MM.1S (cell line): ENCODE measurements around the gene CD40LG.

ENCODE experiments used
- DNase-seq: peaks from one replicate; pipeline ENCODE4 v3.0.0-alpha.2; 2015
- H2AFZ ChIP-seq: fragments of 300-600 bp; sonication (generic); 2 replicates; pipeline ENCODE4 v1.6.0; 2016; ENCODE audit warnings: antibody characterized with exemption, low read length
- H3F3A ChIP-seq: fragments of 300-600 bp; sonication (generic); 2 replicates; pipeline ENCODE4 v1.6.1; 2016; ENCODE audit warnings: mild to moderate bottlenecking, antibody characterized with exemption, low read length, moderate library complexity, mixed read lengths; ENCODE audit not compliant: insufficient read depth
- H3K27ac ChIP-seq: fragments of 300-600 bp; sonication (generic); 2 replicates; pipeline ENCODE4 v1.5.1; 2016; ENCODE audit warnings: mild to moderate bottlenecking, low read length
- H3K27me3 ChIP-seq: fragments of 300-600 bp; sonication (generic); replicated peaks from 2 replicates; pipeline ENCODE4 v1.6.0; 2016; ENCODE audit warnings: low read length; ENCODE audit not compliant: insufficient read depth
- H3K36me3 ChIP-seq: fragments of 300-600 bp; sonication (generic); replicated peaks from 2 replicates; pipeline ENCODE4 v1.6.1; 2016; ENCODE audit warnings: mild to moderate bottlenecking, low read length, mixed read lengths; ENCODE audit not compliant: insufficient read depth
- H3K4me1 ChIP-seq: fragments of 300-600 bp; sonication (generic); 2 replicates; pipeline ENCODE4 v1.6.1; 2016; ENCODE audit warnings: low read length, mixed read lengths
- H3K4me2 ChIP-seq: fragments of 300-600 bp; sonication (generic); 2 replicates; pipeline ENCODE4 v1.6.0; 2016; ENCODE audit warnings: low read depth, low read length
- H3K4me3 ChIP-seq: fragments of 300-600 bp; sonication (generic); 2 replicates; pipeline ENCODE4 v1.5.1; 2016; ENCODE audit warnings: low read length, mixed read lengths
- H3K79me2 ChIP-seq: fragments of 300-600 bp; sonication (generic); 2 replicates; pipeline ENCODE4 v1.6.1; 2016; ENCODE audit warnings: mixed run types, low read length, mixed read lengths
- H3K9ac ChIP-seq: fragments of 300-600 bp; sonication (generic); 2 replicates; pipeline ENCODE4 v1.6.1; 2016; ENCODE audit warnings: low read length, mixed read lengths
- H3K9me2 ChIP-seq: fragments of 300-600 bp; sonication (generic); replicated peaks from 2 replicates; pipeline ENCODE4 v1.6.1; 2016; ENCODE audit warnings: mild to moderate bottlenecking, low read length, mixed read lengths; ENCODE audit not compliant: insufficient read depth
- H3K9me3 ChIP-seq: fragments of 300-600 bp; sonication (generic); replicated peaks from 2 replicates; pipeline ENCODE4 v1.6.1; 2016; ENCODE audit warnings: mild to moderate bottlenecking, low read length, mixed read lengths; ENCODE audit not compliant: insufficient read depth
- H4K20me1 ChIP-seq: fragments of 300-600 bp; sonication (generic); 2 replicates; pipeline ENCODE4 v1.6.1; 2016; ENCODE audit warnings: mild to moderate bottlenecking, low read length, moderate library complexity, mixed read lengths; ENCODE audit not compliant: insufficient read depth
- EZH2 ChIP-seq: fragments of 300-600 bp; sonication (generic); optimal IDR thresholded peaks from 2 replicates; pipeline ENCODE3; 2017; ENCODE audit warnings: low read depth, mild to moderate bottlenecking, antibody characterized with exemption, low read length, mixed read lengths
- EZH2phosphoT487 ChIP-seq: fragments of 300-600 bp; sonication (generic); IDR thresholded peaks from 2 replicates; pipeline ENCODE4 v1.6.1; 2018; ENCODE audit warnings: antibody characterized with exemption, low read length
- TF ChIP-seq, protein P1 (sequence below): fragments of 300-600 bp; sonication (generic); IDR thresholded peaks from 2 replicates; pipeline ENCODE4 v1.5.1; 2016; ENCODE audit warnings: antibody characterized with exemption, low read length, mixed read lengths

The CD40LG gene

GRCh38 chrX:136689436-136689835 lies 41.5 kb downstream of the CD40LG start:
- TF ChIP-seq EZH2 (no peak), EZH2phosphoT487 (no peak)
- TF ChIP-seq, protein P1, sequence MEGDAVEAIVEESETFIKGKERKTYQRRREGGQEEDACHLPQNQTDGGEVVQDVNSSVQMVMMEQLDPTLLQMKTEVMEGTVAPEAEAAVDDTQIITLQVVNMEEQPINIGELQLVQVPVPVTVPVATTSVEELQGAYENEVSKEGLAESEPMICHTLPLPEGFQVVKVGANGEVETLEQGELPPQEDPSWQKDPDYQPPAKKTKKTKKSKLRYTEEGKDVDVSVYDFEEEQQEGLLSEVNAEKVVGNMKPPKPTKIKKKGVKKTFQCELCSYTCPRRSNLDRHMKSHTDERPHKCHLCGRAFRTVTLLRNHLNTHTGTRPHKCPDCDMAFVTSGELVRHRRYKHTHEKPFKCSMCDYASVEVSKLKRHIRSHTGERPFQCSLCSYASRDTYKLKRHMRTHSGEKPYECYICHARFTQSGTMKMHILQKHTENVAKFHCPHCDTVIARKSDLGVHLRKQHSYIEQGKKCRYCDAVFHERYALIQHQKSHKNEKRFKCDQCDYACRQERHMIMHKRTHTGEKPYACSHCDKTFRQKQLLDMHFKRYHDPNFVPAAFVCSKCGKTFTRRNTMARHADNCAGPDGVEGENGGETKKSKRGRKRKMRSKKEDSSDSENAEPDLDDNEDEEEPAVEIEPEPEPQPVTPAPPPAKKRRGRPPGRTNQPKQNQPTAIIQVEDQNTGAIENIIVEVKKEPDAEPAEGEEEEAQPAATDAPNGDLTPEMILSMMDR = no peak
- DNase-seq = peak; percentile 90
- H3K9me3 ChIP-seq = no peaks in the 10 kb centered on the region
- 0 out of 2 replicates have a peak overlapping the region, but pooled peaks have one; percentile 13 for H2AFZ ChIP-seq
- H3K27me3 ChIP-seq = no peaks in the 10 kb centered on the region
- H3K9ac ChIP-seq = peak overlapping the region; percentile 19; the same call in 1 of the 2 replicates
- H3K9me2 ChIP-seq = no peaks in the 10 kb centered on the region
- H3K4me3 ChIP-seq = 0 out of 2 replicates have a peak overlapping the region, but pooled peaks have one; percentile 11
- H3K79me2 ChIP-seq = no peaks in the 10 kb centered on the region
- peak overlapping the region; percentile 60 for H3K4me2 ChIP-seq
- H3K27ac ChIP-seq = peak overlapping the region; percentile 67
- no peaks in the 10 kb centered on the region for H3K36me3 ChIP-seq
- H4K20me1 ChIP-seq = no peaks in the 10 kb centered on the region
- H3F3A ChIP-seq = peaks cover 18% of the 10 kb centered on the region
- H3K4me1 ChIP-seq = peaks cover 45% of the 10 kb centered on the region

- no peaks in the 10 kb centered on the region for H3K79me2 ChIP-seq
- H3K4me3 ChIP-seq = no peak overlapping the region
- 0 out of 2 replicates have a peak overlapping the region, but pooled peaks have one; percentile 2 for H3K4me2 ChIP-seq
- peak; percentile 51 for DNase-seq
- H3K4me1 ChIP-seq = peaks cover 47% of the 10 kb centered on the region
- TF ChIP-seq EZH2 = no peak
- no peak for TF ChIP-seq EZH2phosphoT487
- TF ChIP-seq, protein P1 = no peak
- H4K20me1 ChIP-seq = no peaks in the 10 kb centered on the region
- H3K9ac ChIP-seq = no peak overlapping the region
- H3K27ac ChIP-seq = no peak overlapping the region; the same call in 1 of the 2 replicates
- no peaks in the 10 kb centered on the region for H3K27me3 ChIP-seq
- H3K9me2 ChIP-seq = no peaks in the 10 kb centered on the region
- peaks cover 21% of the 10 kb centered on the region for H3F3A ChIP-seq
- H3K9me3 ChIP-seq = no peaks in the 10 kb centered on the region
- H3K36me3 ChIP-seq = no peaks in the 10 kb centered on the region
- no peak overlapping the region for H2AFZ ChIP-seq
Observed at GRCh38 chrX:136691028-136691809, 43.3 kb downstream of the CD40LG start.

DNA sequence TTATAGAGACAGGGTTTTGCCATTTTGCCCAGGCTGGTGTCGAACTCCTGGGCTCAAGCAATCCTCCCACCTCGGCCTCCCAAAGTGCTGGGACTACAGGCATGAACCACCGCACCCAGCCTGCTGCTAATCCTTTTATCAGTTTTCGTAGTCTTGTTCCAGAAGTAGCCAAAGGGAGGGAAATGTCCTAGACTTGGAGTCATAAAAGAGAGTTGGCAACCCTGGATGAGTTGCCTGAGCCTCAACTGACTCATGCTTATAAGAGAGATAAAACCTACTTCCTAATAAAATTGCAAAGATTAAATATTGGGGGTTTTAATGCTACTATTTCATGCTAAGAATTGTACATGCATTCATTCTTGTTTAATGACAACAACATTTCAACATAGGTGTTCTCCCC lies 44.3 kb downstream of the CD40LG start:
- Histone ChIP-seq H3K4me3 (no peak overlapping the region), H3K9ac (no peak overlapping the region), H3K9me2 (no peaks in the 10 kb centered on the region), H3K4me1 (peaks cover 47% of the 10 kb centered on the region), H3F3A (peaks cover 21% of the 10 kb centered on the region), H3K9me3 (no peaks in the 10 kb centered on the region), H3K36me3 (no peaks in the 10 kb centered on the region), H4K20me1 (no peaks in the 10 kb centered on the region), H3K79me2 (no peaks in the 10 kb centered on the region), H3K4me2 (no peak overlapping the region), H3K27ac (no peak overlapping the region), H3K27me3 (no peaks in the 10 kb centered on the region), H2AFZ (no peak overlapping the region)
- TF ChIP-seq EZH2phosphoT487 (no peak), EZH2 (no peak)
- TF ChIP-seq, protein P1 = no peak
- no peak for DNase-seq
